Smooth muscle cell of the pulmonary artery (primary cell): ENCODE measurements around the gene RPS6KB2. TPM values are rescaled to one million over a fixed set of nuclear protein-coding genes. Genes with fewer than 3 reads are reported as not detected.

Experiments
- total RNA-seq: library from RNA; depleted of rRNA; stranded (reverse); fragments of >200 nt; gene quantifications from 2 replicates; pipeline ENCODE4 v1.2.3, GENCODE V29; 2014

Gene RPS6KB2
- 33.7 and 36.5 TPM in 2 replicates for total RNA-seq

DNA sequence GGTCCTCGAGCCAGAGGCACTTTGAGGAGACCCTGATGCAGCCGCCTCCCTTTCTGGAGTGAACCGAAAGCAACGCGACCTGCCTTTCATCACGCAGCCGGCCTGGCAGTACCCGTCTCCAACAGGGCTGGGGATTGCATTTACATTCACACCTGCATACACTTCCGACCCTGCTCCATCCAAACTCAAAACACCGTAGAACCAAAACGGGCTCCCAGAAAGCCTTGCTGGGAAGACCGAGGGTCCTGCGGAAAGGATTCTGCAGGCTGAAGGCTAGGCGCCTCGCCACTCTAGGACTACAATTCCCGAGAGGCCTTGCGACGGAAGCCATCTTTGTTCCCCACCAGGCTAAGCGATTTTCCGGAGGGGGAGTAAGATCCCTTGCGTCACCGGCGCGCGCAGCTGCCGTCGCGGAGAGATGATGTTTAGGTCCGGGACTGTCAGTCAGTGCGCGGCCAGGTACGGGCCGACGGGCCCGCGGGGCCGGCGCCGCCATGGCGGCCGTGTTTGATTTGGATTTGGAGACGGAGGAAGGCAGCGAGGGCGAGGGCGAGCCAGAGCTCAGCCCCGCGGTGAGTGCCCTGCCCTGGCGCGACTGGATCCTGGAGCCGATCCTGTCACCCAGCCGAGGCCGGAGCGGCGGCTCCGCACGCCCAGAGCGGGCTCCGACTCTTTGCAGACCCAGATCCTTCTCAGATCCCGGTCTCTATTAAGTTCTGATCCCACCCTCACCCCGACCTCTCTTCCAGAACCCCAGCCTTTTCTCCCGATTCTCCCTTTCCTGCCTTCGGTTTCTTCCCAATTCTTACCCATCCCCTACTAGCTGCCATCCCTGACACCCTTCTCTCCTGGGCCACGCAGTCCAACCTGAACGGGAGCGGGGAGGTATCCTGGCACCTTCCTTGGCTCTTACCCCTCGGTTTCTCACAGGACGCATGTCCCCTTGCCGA, at the start of gene RPS6KB2:
TSS of gene RPS6KB2 (plus strand) at position 443 of the 950 bp plus-strand sequence. CDS start at position 495, 52 bp downstream.

GRCh38 chr11:67391304-67392182, 36.8 kb upstream of the RPS6KB2 start, which contains the start of gene RAD9A:
RAD9A (plus strand) TSS chr11:67391986; CDS start chr11:67392045, 59 bp downstream.

DNA sequence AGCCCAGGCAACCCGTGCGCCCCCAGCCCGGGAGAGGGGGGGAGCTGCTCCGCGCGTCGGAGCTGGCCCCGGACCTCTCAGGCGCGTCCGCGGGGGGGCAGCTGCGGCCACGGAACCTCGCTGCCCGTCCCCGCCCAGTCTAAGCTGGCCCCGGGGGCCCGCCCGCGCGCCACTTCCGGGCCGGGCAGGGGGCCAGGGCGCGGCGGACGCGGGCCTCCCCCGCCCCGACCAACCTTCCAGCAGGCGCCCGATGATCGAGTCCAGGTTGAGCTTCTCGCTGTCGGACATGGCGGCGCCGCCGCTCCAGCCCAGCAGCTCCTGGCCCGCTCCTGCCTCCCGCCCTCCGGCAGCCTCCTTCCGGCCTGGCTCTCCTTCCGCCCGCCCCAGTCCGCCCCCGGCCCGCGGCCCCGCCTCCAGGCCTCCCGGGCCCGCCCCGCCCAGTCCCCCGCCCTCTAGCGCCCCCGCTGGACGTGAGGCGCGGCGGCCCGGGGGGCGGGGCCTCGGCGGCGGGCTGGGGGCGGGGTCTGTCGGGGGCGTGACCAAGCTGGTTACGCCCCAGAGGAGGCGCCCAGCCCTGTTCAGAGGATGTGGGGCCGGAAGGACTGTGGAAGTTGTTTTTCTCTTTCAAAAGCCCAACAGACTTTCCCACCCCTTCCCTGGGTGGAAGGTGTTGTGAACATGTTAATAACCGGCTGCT, 26.7 kb upstream of the RPS6KB2 start, which contains the start of gene PPP1CA:
TSS of gene PPP1CA (minus strand) at position 364 of the 697 bp plus-strand sequence. CDS start at position 288, 76 bp downstream.

GRCh38 chr11:67415501-67416304, 12.6 kb upstream of the RPS6KB2 start, which contains the start of gene CARNS1:
CARNS1 (plus strand) TSS chr11:67415678; CDS start chr11:67416200, 522 bp downstream.

GRCh38 chr11:67437082-67437808, 9.0 kb downstream of the RPS6KB2 start, which contains the start of gene PTPRCAP:
PTPRCAP (minus strand) TSS chr11:67437682; CDS start chr11:67437619, 63 bp downstream.

GRCh38 chr11:67452141-67452952, 24.1 kb downstream of the RPS6KB2 start, which contains the start of gene GPR152:
GPR152 (minus strand) TSS chr11:67452729; CDS start chr11:67452724, 5 bp downstream.

DNA sequence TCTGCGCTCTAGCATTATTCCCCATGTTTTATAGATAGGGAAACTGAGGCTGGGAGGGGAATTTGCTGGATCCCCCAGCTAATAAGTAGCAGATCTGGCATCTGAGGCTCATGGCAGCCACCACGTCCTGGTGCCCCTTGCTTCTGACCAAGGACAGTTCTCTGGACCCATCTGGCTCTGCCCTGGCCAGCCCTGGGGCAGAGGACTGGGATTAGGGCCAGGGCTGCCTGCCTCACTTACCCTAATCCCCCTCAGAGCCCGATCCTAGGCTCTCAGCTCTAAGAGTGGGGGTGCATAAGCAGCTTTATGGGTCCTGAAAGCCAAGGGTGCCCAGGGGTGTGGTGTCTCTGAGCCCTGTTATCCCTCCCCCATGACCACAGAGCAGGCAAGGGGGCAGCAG, 26.8 kb downstream of the RPS6KB2 start, which contains the start of gene CABP4:
TSS of gene CABP4 (plus strand) at position 301 of the 400 bp plus-strand sequence. CDS start at position 371, 70 bp downstream.

DNA sequence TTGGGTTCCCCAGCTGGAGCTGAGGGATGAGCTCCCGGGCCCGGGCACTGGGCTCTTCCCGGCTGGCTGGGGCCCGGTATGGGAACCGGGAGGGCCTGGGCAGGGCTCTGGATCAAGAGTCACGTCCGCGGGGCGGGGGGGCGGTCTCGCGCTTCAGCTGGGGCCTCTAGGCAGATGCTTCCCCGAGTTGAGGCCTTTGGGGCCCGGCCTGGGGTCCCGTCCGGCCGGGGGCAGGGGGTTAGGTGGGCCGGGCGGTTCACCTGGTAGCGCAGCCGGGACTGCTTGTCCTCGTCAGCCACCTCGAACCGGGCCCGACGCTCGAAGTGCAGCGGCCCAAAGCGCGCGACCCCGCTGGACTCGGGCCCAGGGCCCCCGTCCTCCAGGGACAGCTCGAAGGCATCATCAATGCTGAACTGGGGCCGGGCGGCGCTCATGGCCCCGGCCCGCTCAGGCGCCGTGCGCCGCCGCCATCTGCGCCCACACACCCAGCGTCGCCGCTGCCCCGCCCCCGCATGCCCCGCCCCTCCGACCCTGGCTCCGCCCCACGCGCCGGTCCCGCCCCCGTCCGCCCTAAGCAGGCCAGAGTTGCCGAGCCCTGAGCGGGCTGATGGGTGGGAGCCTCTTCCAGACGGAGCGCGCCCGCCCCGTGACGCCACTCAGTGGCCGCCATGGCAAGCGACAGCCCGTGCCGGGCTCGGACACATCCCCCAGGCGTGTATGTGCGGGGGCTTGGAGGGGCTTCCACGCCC, 40.6 kb downstream of the RPS6KB2 start, which contains the start of gene TMEM134:
TSS of gene TMEM134 (minus strand) at position 493 of the 749 bp plus-strand sequence. CDS start at position 434, 59 bp downstream.

DNA sequence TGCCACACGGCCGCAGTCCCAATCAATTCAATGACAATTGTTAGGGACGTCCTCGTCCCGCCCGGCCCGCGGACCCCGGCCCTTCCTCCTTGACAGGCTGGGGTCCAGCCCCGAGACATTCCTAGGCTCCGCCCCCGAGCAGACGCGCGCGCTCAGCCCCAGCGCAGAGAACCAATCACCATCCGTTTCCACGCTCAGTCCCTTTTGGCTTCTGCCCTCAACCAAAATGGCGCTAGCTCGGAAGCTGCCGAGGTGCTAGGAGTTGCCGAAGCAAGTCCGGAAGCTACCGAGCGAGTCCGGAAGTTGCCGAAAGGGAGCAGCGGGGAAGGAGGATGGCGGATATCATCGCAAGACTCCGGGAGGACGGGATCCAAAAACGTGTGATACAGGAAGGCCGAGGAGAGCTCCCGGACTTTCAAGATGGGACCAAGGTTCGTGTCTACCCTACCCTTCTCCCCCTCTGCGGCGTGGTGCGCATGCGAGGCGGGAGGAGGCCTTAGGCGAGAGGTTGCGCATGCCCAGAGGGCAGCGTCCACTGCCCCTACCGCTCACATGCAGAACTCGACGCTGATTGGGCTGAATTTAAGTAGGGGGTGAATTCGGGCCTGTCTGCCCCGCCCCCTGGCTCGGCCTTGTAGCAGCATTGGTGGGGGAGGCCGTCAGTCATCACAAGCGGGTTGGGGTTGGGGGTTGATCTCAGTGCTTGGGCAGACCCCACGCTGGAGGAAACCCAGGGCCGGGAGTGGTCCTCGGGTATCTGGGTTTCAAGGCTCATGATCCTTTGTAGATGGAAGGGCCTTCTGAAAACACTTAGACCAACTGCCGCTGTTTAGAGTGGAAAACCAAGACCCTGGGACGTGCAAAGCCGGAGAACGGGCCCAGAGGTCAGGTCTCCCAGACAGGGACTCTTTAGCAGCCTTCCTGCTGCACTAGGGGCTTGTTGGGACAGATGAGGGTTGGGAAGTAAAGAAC, 54.8 kb downstream of the RPS6KB2 start, which contains the start of gene AIP:
TSS of gene AIP (plus strand) at position 200 of the 972 bp plus-strand sequence. CDS start at position 333, 133 bp downstream.

Other genes starting within 250 kb of the RPS6KB2 start
- 38.8 and 44.9 TPM in 2 replicates for gene GRK2, start 162.0 kb upstream of the RPS6KB2 start, total RNA-seq
- 31.9 and 57.9 TPM in 2 replicates for gene ANKRD13D, start 139.2 kb upstream of the RPS6KB2 start, total RNA-seq
- gene SSH3, start 125.0 kb upstream of the RPS6KB2 start, total RNA-seq: 13.4 and 16.8 TPM in 2 replicates
- 39.9 and 47.6 TPM in 2 replicates for gene POLD4, start 74.9 kb upstream of the RPS6KB2 start, total RNA-seq
- 4.4 and 5.3 TPM in 2 replicates for gene CLCF1, start 54.9 kb upstream of the RPS6KB2 start, total RNA-seq
- 6.9 and 9.8 TPM in 2 replicates for gene RAD9A, start 36.5 kb upstream of the RPS6KB2 start, total RNA-seq
- gene PPP1CA, start 26.6 kb upstream of the RPS6KB2 start, total RNA-seq: 102 and 108 TPM in 2 replicates
- gene TBC1D10C, start 24.4 kb upstream of the RPS6KB2 start, total RNA-seq: not detected in 2 replicates
- gene CARNS1, start 12.8 kb upstream of the RPS6KB2 start, total RNA-seq: 0.59 and 0.69 TPM in 2 replicates
- 0.17 and 0.46 TPM in 2 replicates for gene PTPRCAP, start 9.2 kb downstream of the RPS6KB2 start, total RNA-seq
- gene CORO1B, start 15.0 kb downstream of the RPS6KB2 start, total RNA-seq: 88.7 and 110 TPM in 2 replicates
- gene GPR152, start 24.2 kb downstream of the RPS6KB2 start, total RNA-seq: not detected in 2 replicates
- under 0.01 TPM in 1 of 2 replicates, not detected in the other for gene CABP4, start 26.9 kb downstream of the RPS6KB2 start, total RNA-seq
- gene TMEM134, start 40.8 kb downstream of the RPS6KB2 start, total RNA-seq: 51.5 and 53.7 TPM in 2 replicates
- gene AIP, start 54.5 kb downstream of the RPS6KB2 start, total RNA-seq: 77.1 and 89.2 TPM in 2 replicates
- 26.5 and 36.7 TPM in 2 replicates for gene PITPNM1, start 76.9 kb downstream of the RPS6KB2 start, total RNA-seq
- 18.4 and 25.0 TPM in 2 replicates for gene CDK2AP2, start 79.7 kb downstream of the RPS6KB2 start, total RNA-seq
- gene CABP2, start 95.0 kb downstream of the RPS6KB2 start, total RNA-seq: not detected in 2 replicates
- 551 and 670 TPM in 2 replicates for gene GSTP1, start 155.3 kb downstream of the RPS6KB2 start, total RNA-seq
- 103 and 121 TPM in 2 replicates for gene NDUFV1, start 178.4 kb downstream of the RPS6KB2 start, total RNA-seq
- gene NUDT8, start 201.4 kb downstream of the RPS6KB2 start, total RNA-seq: 3.4 and 3.9 TPM in 2 replicates
- not detected in 2 replicates for gene TBX10, start 211.3 kb downstream of the RPS6KB2 start, total RNA-seq
- gene ACY3, start 222.2 kb downstream of the RPS6KB2 start, total RNA-seq: not detected in 2 replicates
- not detected in 2 replicates for gene ALDH3B2, start 246.1 kb downstream of the RPS6KB2 start, total RNA-seq